Caco-2 (cell line): ENCODE data around the gene RUVBL1. TPM values are rescaled to one million over a fixed set of nuclear protein-coding genes. Genes with fewer than 3 reads are reported as not detected.

Source experiments
- BruUV-seq: library from RNA; stranded (reverse); fragments of 400-500 nt; replicated peaks from 2 replicates; lab custom pipeline; 2021; lab: Mats Ljungman, UMichigan
- CTCF ChIA-PET: fragments of 300-600 bp; sonication (Branson Sonifier 250); formaldehyde crosslinking; loops from one replicate; lab custom pipeline; 2022; ENCODE audit warnings: antibody characterized with exemption; lab: Charles Lee
- POLR2A ChIA-PET: fragments of 300-600 bp; sonication (Branson Sonifier 250); formaldehyde crosslinking; loops from one replicate; lab custom pipeline; 2022; ENCODE audit warnings: antibody characterized with exemption; lab: Charles Lee
- DNase-seq, 2 experiments: peaks; one replicate each; pipeline versions ENCODE4 v3.0.0 to v3.0.0-alpha.2; 2020 to 2022
- H3K27me3 ChIP-seq: replicated peaks from 2 replicates; pipeline ENCODE4 v1.6.0; 2011; ENCODE audit warnings: low read length; ENCODE audit not compliant: control insufficient read depth, insufficient read depth
- H3K36me3 ChIP-seq: 2 replicates; pipeline ENCODE4 v1.5.1; 2011; ENCODE audit warnings: low read length; ENCODE audit not compliant: control insufficient read depth, insufficient read depth
- H3K4me1 ChIP-seq: fragments of 250-450 bp; sonication (Bioruptor Pico); 2 replicates; pipeline ENCODE4 v1.5.1; 2020; ENCODE audit warnings: mild to moderate bottlenecking
- H3K4me3 ChIP-seq: 2 replicates; pipeline ENCODE4 v1.5.1; 2011; ENCODE audit warnings: low read depth, mild to moderate bottlenecking, control low read depth, low read length
- H3K9me3 ChIP-seq: fragments of 250-450 bp; sonication (Bioruptor Pico); 2 replicates; pipeline ENCODE4 v1.5.1; 2020; ENCODE audit warnings: mild to moderate bottlenecking, moderate library complexity
- H3K27ac Mint-ChIP-seq: one replicate; pipeline ENCODE4 v1.8.0; 2022; ENCODE audit warnings: mixed read lengths; ENCODE audit not compliant: unreplicated experiment
- H3K27me3 Mint-ChIP-seq: one replicate; pipeline ENCODE4 v1.8.0; 2022; ENCODE audit warnings: mixed read lengths; ENCODE audit not compliant: insufficient read depth, unreplicated experiment
- H3K36me3 Mint-ChIP-seq: one replicate; pipeline ENCODE4 v1.8.0; 2022; ENCODE audit warnings: mild to moderate bottlenecking, mixed read lengths; ENCODE audit not compliant: insufficient read depth, unreplicated experiment
- H3K4me1 Mint-ChIP-seq: one replicate; pipeline ENCODE4 v1.8.0; 2022; ENCODE audit warnings: low read depth, mixed read lengths; ENCODE audit not compliant: unreplicated experiment
- H3K4me3 Mint-ChIP-seq: one replicate; pipeline ENCODE4 v1.8.0; 2022; ENCODE audit warnings: mild to moderate bottlenecking, moderate library complexity, mixed read lengths; ENCODE audit not compliant: unreplicated experiment
- H3K9me3 Mint-ChIP-seq: one replicate; pipeline ENCODE4 v1.8.0; 2022; ENCODE audit warnings: mixed read lengths; ENCODE audit not compliant: unreplicated experiment
- intact Hi-C: fragments of 100-400 bp; cut with micrococcal nuclease; formaldehyde crosslinking; loops from one replicate; pipeline ENCODE4 v1.10.0; 2022; ENCODE audit not compliant: unreplicated experiment
- total RNA-seq: library from RNA; stranded (reverse); gene quantifications from 2 replicates; pipeline ENCODE4 v1.2.3, GENCODE V29; 2022
- TF ChIP-seq, protein P1 (sequence below), 2 experiments: fragments of 200-600 bp in 1 of 2; IDR thresholded peaks; 1 replicate in 1 of 2; 2 replicates in 1 of 2; pipeline versions ENCODE4 v1.5.1 to v1.8.0; 2011 to 2022; ENCODE audit warnings: antibody characterized with exemption in 1 of 2, control low read depth in 1 of 2, inconsistent platforms in 1 of 2, low read depth in 1 of 2, low read length in 1 of 2, mild to moderate bottlenecking in 1 of 2, moderate library complexity in 1 of 2; ENCODE audit not compliant: insufficient read depth in 1 of 2, severe bottlenecking in 1 of 2, unreplicated experiment in 1 of 2

The RUVBL1 gene
- total RNA-seq, 1 experiment from 2014 or later, result 56.4 TPM

DNA sequence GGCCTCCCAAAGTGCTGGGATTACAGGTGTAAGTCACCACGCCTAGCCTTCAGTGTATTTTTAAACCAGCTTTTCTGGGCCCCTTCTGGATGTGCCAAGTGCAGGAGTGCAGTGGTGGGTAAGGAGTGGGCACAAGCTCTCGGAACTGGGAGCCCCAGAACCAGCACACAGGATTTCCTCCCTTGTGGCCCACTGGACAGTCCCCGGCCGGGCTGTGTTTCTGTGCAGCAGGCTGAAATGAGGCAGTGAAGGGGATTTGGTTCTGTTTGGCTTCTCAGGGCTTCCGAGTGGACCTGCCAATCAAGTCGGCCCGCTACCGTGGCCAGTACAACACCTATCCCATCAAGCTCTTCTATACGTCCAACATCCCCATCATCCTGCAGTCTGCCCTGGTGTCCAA lies 56.9 kb downstream of the RUVBL1 start:
- no peaks in the 10 kb centered on the region for H3K9me3 ChIP-seq
- Mint-ChIP-seq H3K27ac (no peak overlapping the region), H3K4me3 (no peak overlapping the region), H3K27me3 (no peaks in the 10 kb centered on the region), H3K4me1 (peaks cover 6% of the 10 kb centered on the region), H3K9me3 (no peaks in the 10 kb centered on the region), H3K36me3 (peaks cover 100% of the 10 kb centered on the region)
- H3K27me3 ChIP-seq, result no peaks in the 10 kb centered on the region
- POLR2A ChIA-PET, result interaction anchor here (0.5 kb wide), 1 partner anchor 53 kb away, joined by 6 read pairs; no protein-coding TSS in a partner anchor
- no peak overlapping the region for H3K4me3 ChIP-seq
- H3K4me1 ChIP-seq, result no peaks in the 10 kb centered on the region
- peaks cover 5% of the 10 kb centered on the region for H3K36me3 ChIP-seq
- CTCF ChIA-PET, result no interaction called here
- intact Hi-C loops, result no loop called here
- TF ChIP-seq, protein P1, sequence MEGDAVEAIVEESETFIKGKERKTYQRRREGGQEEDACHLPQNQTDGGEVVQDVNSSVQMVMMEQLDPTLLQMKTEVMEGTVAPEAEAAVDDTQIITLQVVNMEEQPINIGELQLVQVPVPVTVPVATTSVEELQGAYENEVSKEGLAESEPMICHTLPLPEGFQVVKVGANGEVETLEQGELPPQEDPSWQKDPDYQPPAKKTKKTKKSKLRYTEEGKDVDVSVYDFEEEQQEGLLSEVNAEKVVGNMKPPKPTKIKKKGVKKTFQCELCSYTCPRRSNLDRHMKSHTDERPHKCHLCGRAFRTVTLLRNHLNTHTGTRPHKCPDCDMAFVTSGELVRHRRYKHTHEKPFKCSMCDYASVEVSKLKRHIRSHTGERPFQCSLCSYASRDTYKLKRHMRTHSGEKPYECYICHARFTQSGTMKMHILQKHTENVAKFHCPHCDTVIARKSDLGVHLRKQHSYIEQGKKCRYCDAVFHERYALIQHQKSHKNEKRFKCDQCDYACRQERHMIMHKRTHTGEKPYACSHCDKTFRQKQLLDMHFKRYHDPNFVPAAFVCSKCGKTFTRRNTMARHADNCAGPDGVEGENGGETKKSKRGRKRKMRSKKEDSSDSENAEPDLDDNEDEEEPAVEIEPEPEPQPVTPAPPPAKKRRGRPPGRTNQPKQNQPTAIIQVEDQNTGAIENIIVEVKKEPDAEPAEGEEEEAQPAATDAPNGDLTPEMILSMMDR (IDR thresholded peaks at IDR 0.05; ENCODE audit: insufficient read depth in 1 of 2, low read depth in 1 of 2, low read length in 1 of 2, severe bottlenecking in 1 of 2, unreplicated experiment in 1 of 2), result no peak
- BruUV-seq, result no TSS peak
- DNase-seq, result no peak

DNA sequence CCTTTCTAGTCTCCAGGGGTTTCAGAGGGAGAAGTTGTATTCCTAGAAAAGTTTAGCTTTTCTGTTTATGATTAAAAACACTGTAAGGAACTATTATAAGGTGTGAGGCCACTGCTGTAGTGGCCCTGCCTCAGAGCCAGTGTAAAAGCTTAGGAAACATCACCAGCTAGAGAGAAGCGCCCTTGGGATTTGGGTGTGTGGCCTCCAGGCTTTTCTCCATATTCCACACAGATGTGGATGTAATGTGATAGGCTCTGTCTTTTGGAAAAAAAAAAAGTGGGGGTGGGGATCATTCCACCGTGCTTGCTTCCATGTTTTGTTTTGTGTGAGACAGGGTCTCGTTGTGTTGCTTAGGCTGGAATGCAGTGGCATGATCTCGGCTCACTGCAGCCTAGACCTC lies 57.5 kb downstream of the RUVBL1 start:
- no peak overlapping the region for H3K27ac Mint-ChIP-seq
- DNase-seq, result no peak
- no peak overlapping the region for H3K4me3 Mint-ChIP-seq
- TF ChIP-seq, protein P1 (IDR thresholded peaks at IDR 0.05; ENCODE audit: insufficient read depth in 1 of 2, low read depth in 1 of 2, low read length in 1 of 2, severe bottlenecking in 1 of 2, unreplicated experiment in 1 of 2), result no peak
- CTCF ChIA-PET, result no interaction called here
- POLR2A ChIA-PET, result interaction anchor here (0.5 kb wide), 1 partner anchor 52 kb away, joined by 6 read pairs; no protein-coding TSS in a partner anchor
- H3K4me1 Mint-ChIP-seq, result peaks cover 6% of the 10 kb centered on the region
- Histone ChIP-seq H3K4me3 (no peak overlapping the region), H3K27me3 (no peaks in the 10 kb centered on the region), H3K36me3 (peaks cover 5% of the 10 kb centered on the region), H3K9me3 (no peaks in the 10 kb centered on the region), H3K4me1 (no peaks in the 10 kb centered on the region)
- BruUV-seq, result no TSS peak
- H3K36me3 Mint-ChIP-seq, result peaks cover 100% of the 10 kb centered on the region
- intact Hi-C loops, result no loop called here
- no peaks in the 10 kb centered on the region for H3K9me3 Mint-ChIP-seq
- no peaks in the 10 kb centered on the region for H3K27me3 Mint-ChIP-seq

DNA sequence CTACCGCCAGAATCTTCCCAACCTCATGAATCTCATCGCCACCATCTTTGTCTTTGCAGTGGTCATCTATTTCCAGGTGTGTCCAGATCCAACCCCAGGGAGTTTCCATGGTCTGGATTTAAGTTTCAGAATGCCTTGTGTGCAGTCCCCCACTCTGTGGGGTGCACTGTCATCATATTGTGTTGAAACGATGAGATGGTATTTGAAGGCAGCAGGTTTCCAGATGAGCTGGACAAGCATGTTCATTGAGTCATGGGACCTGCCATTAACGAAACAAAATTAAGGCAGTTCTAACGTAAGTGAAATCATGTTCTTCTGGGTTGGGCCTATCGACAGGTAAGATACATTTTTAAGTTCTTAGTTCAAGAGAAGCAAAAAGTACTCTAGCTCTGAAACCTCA lies 58.6 kb downstream of the RUVBL1 start:
- POLR2A ChIA-PET, result interaction anchor here (0.6 kb wide), 1 partner anchor 9 kb away, joined by 13 read pairs; no protein-coding TSS in a partner anchor
- no peak overlapping the region for H3K27ac Mint-ChIP-seq

More for the DNA sequence above, 58.6 kb downstream of the RUVBL1 start:
- Mint-ChIP-seq H3K4me1 (peaks cover 6% of the 10 kb centered on the region), H3K36me3 (peaks cover 100% of the 10 kb centered on the region), H3K4me3 (no peak overlapping the region), H3K9me3 (no peaks in the 10 kb centered on the region), H3K27me3 (no peaks in the 10 kb centered on the region)
- intact Hi-C loops, result no loop called here
- TF ChIP-seq, protein P1 (IDR thresholded peaks at IDR 0.05; ENCODE audit: insufficient read depth in 1 of 2, low read depth in 1 of 2, low read length in 1 of 2, severe bottlenecking in 1 of 2, unreplicated experiment in 1 of 2), result no peak
- H3K4me3 ChIP-seq, result no peak overlapping the region
- CTCF ChIA-PET, result no interaction called here
- DNase-seq, result no peak
- H3K9me3 ChIP-seq, result no peaks in the 10 kb centered on the region
- H3K4me1 ChIP-seq, result no peaks in the 10 kb centered on the region
- H3K27me3 ChIP-seq, result no peaks in the 10 kb centered on the region
- BruUV-seq, result no TSS peak
- H3K36me3 ChIP-seq, result peaks cover 2% of the 10 kb centered on the region
